Measurements from ENCODE around the gene MRPS6.

MRPS6 gene

DNA sequence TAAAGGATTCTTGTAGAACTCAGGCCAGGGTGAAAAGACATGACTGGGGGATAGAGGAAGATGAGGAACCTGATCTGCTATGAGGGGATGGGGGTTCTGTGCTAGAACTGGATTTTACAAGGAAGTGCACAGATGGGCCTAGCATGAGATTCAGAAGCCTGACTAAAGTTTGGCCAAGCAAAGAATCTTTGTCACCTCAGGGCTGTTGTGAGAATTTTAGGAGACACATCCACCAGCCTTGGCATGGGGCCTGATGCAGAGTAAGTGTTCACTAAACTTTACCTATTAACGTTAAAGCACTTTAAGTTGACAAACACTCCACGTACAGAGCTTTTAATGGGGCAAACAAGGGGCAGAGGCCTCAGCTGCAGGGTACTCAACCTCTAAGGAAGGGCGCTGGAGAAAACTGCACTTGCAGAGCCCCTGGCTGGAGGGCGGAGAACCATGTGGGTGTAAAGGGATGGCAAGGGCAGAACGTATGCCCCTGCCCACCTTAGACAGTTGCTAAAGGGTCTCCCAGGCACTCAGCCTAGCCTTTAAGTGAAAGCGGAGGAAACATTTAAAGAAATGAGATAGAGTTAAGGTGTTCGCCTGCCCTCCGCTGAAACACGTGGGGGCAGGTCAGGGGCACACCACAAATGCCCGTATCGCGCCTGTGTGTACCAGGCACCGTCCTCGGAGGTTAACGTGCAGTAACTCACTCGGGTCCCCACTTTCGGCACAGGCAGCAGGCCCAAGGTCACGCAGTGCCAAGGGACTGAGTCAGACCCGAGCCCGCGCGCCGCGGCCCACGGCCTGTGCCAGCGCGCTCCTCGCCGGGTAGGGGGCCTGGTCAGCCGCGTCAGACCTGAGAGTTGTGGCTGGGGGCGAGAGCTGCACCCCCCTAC lies 990 bp upstream of the MRPS6 start:
- FAIRE-seq = no peak

DNA sequence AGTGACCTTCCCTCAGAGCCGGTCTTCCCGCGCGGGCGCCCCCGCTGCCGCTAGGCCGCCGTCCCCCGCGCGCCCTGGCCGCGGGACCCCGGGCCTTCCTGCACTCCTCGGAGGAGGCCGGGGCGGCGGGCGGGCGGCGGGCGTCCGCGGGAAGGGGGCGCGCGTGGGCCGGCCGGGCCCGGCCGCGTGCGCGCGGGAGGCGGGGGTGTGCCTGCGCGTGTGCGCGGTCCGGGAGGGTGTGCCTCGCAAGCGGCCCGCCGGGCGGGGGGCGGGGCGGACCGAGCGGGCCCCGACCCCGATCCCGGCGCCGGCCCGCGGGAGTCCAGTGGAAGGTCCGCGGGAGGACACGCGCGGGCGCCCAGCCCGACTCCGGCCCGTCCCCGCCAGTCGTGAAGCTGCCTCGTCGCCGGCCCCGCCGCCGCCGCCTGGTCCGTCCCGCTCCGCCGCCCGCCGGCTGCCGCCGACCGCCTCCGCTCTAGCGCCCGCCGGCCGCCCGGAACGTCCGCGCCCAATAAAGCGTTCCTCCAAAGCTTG lies 438 bp downstream of the MRPS6 start:
- FAIRE-seq = no peak

DNA sequence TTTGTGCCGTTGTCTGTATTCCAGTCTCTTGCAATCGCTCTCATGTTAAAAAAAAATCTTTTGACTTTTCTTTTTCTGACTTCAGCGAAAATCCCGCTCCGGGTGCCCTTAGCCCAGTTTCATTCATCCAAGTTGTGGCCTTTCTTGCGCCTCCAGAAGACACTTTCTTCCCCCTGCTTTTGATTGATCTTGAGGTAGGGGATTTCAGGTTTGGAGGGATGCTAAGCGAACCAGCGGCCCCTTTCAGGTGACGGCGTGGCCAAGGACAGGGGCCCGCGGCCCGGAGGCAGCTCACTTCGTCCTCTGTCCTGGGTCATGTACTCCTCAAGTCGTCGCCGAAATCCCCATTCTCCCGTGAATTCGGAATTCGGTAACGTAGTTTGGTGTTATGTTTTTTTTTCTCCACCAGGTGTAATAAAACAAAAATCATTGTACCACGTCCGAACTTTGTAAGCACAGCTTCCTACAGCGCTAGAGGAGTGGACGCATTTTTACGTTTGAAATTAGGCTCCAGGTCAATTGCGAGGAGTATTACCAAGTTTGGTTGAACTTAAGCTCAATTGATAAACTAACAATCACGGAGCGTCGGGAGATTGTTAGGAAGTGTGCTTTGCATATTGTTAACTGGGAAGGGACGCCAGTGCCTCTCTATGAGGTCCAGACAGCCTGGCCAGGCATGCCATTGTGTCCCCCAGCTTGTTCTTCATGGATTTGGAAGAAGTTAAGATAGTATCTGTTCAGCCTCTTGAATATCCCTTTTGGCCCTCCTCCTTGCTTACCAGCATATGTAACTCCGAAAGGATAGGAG lies 1.1 kb downstream of the MRPS6 start:
- no peak for FAIRE-seq

DNA sequence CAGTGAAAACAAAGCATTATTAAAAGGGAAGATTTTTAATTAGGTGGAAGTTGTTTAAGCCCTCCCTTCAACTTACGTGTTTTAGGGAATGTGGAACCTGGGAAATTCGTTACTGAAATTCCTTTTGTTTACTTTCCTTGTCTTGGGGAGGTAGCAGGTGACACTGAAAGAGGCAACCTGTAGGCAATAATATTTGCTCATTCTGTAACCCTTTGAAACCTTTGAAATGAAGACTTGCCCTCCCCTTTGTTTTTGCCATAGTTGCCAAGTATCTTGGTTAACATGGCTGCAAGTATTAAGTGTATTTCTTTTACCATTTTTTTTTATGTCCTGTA lies 1.7 kb downstream of the MRPS6 start:
- no peak for FAIRE-seq

DNA sequence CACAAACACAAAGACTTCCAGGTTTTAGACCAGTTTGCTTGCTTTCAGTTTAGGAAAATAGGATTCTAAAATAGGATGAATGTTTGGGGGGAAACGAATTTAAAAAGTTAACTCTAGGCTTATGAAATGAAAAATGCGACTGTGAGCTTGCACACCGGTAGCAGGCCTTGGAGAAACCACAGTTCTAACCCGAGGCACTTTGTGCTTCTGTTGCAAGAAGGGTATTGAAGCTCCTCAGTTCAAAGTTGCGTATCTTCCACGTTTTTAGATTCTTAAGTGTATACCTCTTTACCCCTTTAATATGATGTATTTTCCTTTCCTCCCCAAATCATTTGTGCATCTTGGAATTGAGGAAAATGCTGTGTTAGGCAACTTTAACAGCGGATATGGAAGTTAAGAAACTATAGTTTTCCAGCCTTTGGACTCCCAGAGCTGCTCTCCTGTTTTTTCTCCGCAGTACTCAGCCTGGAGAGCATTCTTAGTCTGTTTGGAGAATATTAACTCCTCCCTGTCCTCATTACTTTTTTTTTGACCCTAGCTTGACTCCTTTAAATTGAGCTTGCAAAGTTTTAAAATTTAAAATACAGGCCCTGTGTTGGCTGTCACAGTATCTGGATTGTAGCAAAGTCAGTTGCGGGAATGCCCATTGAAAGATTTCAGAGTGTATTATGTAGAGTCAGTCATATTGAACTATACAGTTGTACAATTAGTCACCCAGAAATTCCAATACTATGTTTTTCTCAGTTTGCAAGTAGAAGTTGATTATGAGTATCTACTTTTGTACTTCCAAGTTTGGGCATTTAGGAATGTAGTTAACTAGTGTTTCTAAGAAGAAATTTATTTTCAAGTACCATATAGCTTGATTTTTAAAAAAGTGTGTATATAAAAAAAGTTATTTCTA lies 2.6 kb downstream of the MRPS6 start:
- FAIRE-seq = peak; percentile 58

DNA sequence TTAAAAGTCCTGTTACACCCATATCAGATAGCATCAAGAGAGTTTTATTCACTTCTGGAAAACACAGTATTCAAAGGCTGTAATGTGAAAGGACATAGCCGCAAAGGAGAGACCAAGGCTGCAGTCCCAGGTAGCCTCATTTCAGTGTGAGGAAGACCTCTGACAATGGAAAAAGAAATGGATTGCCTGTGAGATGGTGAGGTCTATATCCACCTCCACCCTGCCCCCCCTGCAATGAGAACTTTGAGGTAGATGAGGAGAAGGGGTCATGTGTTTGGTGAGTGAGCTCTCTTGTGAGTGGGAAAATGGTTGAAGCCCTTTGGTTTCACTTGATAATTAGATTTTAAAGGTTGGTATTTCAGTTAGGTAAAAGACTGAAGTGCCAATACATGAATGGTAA lies 3.5 kb downstream of the MRPS6 start:
- no peak for FAIRE-seq

DNA sequence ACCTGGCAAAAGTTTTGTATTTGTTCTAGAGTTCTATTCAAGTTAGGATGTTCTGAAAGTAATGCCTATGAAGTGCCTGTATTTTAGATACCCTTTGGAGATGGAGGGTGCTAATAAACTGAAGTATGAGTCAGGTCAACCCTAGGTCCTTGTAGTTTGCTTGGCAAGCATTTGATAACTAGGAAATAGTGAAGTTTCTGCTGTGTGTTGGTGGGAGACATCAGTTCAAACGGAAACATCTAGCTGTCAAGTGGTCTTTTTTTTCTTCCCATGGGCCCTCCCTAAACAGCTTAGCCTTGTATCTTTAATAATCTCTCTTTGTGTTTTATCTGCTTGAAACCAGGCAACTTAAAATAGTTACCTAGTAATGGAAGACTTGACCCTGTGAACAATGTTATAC lies 4.5 kb downstream of the MRPS6 start:
- no peak for FAIRE-seq

DNA sequence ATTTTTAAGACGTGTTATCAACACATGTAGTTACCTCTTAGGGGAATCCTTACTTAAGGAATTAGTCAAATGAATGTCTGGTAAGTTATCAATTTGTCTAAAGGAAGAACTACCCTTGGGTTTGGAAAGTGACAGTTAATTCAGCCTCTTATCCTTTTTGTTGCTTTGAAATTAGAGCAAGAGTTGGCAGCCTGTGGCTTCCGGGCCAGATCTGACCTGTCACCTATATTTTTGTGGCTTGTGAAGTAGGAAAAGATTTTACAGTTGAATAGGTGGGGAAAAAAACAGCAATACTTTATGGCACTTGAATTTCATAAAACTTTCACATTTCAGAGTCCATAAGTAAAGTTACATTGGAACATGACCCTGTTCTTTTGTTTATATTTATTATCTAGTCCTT lies 5.5 kb downstream of the MRPS6 start:
- FAIRE-seq = no peak

DNA sequence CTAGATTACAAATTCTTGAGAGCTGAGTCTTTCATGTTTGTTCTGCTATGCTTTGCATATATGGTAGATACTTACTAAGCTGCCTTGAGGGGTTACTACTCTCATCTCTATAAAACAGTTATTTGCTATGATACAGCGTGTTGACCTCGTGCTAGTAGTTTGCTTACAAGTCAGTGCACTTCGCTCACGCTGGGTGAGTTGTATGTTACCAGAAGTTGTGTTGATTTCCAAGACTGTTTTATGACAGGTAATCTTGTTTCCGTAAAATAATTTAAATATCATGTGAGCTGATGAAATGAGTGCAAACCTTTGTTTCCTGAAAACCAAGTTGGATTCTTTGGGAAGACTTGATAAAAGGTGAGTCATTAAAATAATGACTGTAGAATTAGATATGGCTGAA lies 7.3 kb downstream of the MRPS6 start:
- FAIRE-seq = no peak

DNA sequence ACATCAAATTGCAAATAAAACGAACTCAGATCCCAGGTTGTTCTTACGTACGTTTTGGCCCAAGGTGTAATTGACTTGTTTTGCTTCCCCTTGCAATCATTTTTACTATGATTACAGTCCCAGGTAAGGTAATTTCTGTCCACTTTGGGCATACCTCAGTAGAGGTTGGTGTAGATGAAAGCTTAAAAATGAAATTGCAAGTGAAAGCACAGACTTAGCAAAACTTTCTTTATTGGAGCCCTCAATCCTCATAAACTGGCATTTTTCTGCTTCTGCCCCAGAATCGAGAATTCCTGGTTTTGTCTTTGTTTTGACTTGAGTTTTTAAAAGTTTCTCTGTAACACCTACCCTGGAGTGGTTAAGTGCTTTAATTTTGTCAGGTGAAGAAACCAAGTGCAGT lies 9.4 kb downstream of the MRPS6 start:
- FAIRE-seq = no peak

DNA sequence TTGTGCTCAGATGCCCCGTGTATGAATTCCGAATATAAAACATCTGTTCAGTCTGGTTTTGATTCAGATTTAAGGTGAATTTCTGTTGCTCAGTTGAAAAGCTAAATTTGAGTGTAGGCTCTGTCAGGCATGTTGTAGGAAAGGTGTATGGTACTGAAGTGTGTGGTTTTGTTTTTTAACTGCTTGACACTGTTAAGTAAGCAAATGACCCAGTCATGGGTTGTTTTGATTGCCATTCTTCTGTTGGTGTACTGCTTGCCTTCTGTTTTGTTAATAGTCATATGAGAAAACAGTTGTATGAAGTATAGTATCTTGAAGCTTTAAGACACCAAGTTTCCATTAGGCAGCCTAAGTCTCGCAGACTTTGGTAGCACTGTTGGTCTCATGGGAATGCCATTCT lies 10.0 kb downstream of the MRPS6 start:
- no peak for FAIRE-seq

DNA sequence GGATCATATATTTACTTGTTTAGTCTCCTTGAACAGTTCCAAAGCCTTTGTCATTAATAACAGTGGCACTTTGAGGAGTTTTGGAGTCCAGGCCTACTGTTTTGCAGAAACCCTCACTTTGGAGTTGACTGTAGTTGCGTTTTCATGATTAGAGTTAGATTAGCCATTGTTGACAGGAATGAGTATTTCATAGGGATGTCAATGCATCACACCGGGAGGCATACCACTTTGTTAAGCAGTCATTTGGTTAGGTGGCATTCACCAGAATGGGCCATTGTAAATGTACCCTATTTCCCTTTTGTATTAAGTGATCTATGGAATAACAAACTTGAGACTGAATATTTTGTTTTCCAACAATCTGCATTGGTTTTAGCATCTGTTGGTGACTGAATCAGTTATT lies 11.8 kb downstream of the MRPS6 start:
- no peak for FAIRE-seq

DNA sequence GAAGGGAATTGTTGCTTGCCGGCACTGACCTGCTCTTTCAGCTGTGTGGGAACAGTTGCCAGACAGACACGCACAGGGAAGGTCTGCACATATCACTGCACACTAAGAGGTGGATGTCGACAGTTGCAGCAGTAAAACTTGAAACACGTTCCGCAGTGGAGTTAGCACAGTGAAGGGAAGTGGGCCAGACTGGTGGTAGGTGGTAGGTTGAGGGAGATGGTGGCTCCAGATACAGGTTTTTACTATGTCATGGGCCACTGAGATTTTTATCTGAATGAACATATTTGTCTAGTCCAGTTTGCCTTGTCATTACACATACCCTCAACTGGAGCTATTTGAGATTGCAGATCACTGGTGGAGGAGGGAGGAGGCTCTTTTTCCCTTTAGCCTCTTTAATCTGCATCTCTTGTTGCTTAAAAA lies 13.5 kb downstream of the MRPS6 start:
- FAIRE-seq = no peak

DNA sequence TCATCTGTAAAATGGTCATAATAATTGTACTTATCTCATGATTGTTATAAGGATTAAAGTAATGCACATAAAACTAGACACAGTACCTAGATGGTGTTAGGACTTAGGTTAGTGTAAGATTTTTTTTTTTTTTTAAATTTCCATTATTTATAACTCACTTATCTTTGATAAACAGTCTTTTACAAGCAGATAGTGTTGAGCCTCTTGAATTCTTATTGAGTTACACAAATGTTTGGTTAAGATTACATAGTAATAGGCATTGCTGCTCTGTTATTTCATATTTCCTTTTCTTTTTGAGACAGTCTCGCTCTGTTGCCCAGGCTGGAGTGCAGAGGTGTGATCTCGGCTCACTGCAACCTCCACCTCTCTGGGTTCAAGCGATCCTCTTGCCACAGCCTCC lies 15.4 kb downstream of the MRPS6 start:
- no peak for FAIRE-seq

DNA sequence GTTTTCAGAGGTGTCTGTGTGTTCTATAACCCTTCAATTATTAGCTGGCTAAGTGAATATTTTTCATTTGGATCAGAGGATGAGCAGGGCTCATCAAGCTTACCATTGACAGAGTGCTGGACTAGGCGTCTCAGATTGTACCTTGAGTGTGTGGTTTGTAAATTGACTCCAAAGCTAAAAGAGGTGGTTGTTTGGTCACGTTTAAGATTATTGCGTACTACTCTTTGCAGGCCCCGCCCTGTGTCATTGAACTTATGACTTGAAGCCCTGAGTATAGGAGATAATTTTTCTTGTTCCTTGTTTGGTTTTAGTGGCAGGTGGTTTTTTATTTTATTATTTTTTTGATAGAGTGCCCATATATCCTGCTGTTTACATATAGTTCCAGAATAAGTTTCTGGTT lies 17.7 kb downstream of the MRPS6 start:
- FAIRE-seq = no peak

DNA sequence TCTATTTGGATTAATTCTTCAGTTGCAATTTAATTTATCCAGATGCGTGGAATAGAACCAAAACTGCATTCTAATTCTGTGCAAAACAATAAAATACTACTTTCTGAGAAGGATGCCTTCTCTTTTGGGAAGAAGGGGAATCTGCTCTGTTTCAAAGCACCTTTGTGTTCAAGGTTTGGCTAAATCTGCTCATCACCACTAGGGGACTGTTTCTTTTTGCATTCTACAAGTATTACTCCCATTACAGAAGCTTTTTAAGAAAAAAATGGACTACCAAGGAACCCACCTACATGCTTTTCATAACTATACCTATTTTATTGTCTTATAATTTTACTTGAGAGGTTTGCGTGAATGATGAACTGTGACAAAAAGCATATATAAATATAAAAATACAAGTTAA lies 18.2 kb downstream of the MRPS6 start:
- no peak for FAIRE-seq

DNA sequence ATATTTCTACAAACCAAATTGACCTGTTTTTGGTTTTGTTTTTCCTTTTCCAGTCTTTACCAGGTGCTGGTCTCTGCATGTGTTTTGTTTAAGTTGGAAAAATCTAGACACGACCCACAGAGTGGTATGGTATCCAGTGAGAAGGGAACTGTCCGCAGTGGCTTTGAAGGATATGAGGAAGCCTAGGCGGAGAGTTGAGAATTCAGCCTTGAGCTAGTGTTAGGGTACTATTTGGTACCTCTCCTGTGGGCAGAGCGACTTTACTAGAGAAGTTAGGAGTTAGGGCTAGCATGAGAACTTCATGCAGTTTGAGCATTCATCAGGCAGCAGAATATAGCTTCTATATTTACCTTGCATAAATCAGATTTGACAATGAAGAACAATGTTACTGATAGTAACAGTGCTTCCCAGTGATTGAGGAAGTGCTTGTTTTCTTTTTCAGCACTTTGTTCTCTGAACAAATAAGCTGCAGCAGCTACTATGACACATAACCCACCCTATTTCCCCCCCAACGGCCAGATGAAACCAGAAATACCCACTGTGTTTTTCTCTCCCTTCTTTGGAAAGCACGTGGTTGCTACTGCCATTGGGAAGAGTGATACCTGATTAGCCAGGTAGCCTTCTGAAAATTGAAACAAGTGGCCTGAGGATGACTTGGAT lies 19.0 kb downstream of the MRPS6 start:
- FAIRE-seq = no peak

DNA sequence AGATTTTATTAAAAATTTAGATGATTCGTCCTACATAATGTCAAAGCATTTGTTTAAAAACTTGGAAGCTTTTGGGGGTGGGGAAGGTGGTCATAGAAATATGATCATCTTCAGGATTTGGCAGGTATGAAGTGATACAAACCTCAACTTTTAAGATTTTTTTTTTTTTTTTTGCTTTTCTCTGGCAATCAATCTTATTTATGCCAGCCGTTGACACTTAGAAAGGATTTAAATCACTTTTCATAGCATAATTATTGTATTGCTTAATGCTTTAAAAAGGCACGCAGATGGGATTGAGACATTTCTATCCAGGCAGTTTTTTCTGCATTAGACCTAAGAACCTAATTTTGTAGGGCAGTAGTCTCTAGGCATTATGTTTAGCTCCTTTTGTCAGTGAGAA lies 19.7 kb downstream of the MRPS6 start:
- no peak for FAIRE-seq

DNA sequence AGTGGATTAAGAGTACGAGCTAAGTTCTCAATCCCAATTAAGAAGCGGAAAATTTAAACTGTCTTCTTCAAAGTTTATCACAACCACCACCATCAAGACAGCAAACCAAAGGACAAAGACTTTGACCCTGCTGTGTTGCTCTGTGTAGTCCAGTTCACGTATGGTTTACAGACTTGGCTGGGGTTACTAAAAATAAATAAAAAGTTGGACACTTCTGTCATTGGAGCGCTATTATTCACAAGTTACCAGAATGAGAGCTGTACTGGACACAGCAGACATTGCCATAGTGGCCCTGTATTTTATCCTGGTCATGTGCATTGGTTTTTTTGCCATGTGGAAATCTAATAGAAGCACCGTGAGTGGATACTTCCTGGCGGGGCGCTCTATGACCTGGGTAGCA lies 21.6 kb downstream of the MRPS6 start:
- FAIRE-seq = no peak

DNA sequence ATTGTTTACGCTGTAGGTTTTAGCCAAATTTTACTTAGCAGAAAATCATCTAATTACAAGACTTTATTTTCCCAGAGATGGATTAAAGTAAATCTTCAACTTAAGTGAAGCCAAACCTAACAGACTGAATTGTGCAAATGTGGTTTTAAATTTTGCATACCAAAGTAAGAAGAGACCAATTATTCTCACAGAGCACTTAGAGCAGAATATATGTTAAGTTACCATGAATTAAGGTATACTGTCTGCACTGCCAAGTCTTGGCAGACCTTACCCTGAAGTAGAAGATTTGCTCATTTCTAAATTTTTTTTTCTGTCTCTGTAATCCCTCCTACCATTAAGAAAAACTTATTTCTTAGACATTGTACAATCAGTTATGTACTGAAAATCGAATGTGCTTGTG lies 24.1 kb downstream of the MRPS6 start:
- FAIRE-seq = no peak

DNA sequence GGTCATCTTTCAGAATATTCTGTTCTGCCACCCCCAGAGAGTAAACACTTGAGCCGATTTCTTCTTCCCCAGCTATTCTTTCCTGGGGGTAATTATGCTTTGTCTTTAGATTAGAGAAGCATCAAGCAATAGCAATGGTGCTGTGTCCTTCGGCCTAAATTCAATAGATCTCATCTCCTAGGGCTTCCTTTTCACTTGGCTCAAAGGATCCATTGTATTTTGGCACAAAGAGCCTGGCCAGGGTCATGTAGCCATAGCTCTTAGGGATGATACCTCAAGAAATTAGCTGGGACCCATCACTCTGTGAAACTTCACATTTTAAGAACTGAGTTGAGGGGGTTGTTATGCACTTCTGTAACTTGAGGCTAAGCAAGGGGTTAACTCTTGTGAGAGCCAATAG lies 27.0 kb downstream of the MRPS6 start:
- FAIRE-seq = no peak

DNA sequence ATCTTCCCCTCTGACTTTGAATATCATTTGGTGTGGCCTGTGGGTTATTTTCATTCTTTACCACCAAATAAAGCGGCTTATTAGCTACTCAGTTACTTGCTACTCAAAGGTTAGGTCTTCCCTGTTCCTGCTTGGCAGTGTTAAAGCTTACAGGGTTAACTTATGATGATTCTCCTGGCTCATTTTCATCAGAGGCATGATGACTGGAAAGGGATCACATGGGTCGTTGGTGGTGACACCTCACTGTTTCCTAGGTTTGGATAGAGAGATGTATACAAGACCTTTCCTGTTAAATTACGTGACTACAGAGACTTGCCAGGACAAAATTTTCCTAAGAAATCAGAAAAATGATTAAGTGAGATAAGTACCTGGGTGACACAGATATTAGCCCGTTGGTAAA lies 27.4 kb downstream of the MRPS6 start:
- FAIRE-seq = no peak
